Measurements from ENCODE around the gene CADPS2.
"Not testable (repeated sequence)": the region's sequence is repeated elsewhere in the genome, so short reads cannot be mapped to it uniquely, and the experiment has no call there.

Gene CADPS2

DNA sequence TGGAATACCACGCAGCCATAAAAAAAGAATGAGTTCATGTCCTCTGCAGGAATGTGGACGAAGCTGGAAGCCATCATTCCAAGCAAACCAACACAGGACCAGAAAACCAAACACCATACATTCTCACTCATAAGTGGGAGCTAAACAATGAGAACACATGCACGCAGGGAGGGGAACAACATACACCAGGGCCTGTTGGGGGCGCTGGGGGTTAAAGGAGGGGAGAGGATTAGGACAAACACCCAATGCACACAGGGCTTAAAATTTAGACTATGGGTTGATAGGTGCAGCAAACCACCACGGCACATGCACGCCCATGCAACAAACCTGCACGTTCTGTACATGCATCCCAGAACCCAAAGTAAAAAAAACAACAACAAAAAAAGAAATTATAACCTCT, 210.6 kb downstream of the CADPS2 start:
- DNase-seq: no peak

DNA sequence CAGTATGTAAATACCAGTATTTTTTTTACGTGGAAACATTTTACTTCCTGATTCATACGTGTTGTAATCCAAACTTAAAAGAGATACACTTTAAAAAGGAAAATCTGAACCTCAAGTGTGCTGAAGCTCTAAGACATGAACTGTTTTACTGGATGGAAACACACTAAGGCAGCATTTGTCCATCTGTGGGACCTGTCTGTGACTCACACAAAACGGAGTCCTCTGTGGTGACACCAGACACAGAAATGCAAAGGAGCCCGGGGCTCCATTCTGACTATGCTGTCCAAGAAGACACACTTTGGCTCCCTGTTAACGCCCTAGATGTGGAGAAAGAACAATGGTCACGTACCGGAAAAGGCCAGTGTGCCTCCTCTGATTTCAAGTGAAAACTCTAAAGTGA, 211.2 kb downstream of the CADPS2 start:
- DNase-seq: no peak

DNA sequence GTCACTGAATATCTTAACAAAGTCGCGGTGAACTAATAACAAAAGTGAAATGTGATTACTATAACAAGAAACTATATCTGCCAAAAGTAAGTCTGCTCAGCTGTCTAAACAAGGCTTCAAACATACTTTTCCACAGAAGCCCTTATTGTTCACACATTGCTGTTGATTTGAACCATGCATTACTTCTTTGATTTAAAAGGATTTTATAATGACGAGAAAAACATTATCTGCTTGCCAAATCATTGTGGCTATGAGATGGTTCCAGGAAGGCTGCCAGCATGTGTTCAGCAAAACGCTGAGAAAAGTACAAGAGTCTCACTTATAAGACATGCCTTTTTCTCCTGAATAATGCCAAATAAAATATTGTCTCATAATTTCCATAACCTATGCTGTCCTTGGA, 211.8 kb downstream of the CADPS2 start:
- DNase-seq: no peak

DNA sequence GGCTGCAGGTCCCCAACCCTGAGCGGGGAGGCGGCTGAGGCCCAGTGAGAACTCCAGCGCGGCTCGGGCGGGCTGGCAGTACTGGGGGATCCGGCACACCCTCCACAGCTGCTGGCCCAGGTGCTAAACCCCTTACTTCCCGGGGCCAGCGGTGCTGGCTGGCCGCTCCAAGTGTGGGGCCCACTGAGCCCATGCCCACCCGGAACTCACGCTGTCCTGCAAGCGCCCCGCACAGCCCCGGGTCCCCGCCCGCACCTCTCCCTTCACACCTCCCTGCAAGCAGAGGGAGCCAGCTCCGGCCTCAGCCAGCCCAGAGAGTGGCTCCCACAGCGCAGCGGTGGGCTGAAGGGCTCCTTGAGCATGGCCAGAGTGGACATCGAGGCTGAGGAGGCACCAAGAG, 212.3 kb downstream of the CADPS2 start:
- DNase-seq: no peak

DNA sequence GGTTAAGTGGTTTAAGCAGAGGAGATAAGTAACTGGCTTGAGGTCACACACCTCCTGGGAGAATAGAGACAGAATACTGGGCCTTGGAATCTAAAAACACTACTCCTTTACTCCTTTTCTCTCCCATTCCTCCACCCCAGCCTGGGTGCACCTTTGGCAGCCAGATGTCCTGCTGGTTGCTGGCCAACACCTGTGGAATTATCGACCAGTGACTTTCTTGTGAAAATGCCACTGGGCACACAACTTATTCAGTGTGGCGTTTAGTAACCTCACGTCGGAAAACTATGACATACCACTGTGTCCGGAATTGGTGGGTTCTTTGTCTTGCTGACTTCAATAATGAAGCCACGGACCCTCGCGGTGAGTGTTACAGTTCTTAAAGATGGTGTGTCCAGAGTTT, 213.7 kb downstream of the CADPS2 start:
- no peak for DNase-seq

DNA sequence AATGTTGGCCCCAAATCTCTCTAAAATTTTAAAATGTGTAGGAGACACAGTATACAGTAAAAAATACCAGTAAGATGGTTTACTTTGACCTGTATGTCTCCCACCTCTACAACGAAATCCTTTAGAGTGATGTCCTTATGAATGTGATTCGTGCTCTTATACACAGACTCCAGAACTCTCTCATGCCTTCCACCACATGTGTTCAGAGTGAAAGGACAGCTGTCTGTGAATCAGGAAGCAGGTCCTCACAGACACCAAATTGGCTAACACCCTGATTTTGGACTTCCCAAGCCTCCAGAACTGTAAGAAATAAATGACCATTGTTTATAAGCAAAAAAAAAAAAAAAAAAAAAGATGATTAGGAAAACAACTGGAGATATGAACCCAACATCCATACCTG, 222.5 kb downstream of the CADPS2 start:
- DNase-seq: no peak

DNA sequence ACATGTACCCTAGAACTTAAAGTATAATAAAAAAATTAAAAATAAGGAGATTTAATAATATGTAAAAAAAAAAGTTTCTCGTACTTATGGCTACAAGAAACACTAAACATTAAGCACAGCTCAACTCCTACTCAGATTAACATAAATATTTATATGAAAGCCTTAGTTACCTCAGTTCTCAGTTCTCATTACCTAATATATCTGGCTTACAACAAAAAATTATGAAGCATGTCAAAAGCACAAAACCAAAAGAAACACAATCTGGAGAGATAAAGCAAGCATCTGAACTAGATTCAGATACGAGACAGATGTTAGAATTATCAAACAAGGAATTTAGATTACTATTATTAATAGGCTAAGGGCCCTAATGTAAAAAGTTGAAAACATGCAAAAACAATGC, 227.4 kb downstream of the CADPS2 start:
- DNase-seq: no peak

DNA sequence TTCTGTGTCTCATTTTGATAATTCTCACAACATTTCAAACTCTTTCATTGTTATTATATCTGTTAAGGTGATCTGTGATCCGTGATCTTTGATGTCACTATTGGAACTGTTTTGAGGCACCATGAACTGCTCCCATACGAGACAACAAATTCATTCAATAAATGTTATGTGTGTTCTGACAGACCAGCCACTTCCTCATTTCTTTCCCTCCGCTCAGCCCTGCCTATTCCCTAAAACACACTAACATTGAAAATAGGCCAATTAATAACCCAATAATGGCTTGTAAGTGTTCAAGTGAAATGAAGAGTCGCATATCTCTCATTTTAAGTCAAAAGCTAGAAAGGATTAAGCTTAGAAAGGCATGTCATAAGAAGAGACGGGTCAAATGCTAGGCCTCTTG, 232.6 kb downstream of the CADPS2 start:
- DNase-seq: no peak

DNA sequence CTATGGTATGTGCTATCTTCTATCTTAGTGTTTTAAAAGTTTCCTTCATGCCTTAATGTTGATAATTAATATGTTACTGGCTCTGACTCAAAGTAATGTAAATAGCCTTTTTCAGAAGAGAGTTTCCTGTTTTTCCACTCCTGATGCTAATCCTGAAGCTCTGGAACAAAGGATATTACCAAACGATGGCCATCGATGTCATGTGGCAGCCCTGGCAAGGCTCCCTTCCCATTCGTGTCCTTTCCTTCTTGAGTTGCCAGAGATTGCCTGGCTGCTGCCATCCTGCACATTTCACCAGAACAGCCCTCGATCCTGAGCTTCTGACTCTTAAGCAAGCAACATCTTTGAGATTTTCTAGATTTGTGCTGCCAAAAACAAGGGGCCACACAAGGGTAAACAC, 233.4 kb downstream of the CADPS2 start:
- no peak for DNase-seq

DNA sequence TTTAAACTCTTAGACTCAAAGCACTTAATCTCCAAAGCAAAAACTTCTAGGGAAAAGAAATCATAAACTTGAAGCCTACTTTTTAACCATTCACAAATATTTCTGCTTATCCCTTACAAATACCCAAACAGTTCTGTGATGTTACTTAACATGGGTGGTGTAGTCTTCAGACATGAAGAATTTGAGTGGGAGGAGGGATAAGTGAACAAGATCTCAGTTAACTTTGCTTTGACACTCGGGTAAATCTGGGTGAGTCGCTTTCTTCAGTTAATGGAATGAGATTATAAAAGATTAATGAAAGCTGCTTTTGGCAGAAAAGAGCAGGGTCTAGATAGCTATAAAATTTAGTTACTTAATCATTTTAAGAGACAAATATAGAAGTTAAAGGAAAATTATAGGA, 234.8 kb downstream of the CADPS2 start:
- no peak for DNase-seq

DNA sequence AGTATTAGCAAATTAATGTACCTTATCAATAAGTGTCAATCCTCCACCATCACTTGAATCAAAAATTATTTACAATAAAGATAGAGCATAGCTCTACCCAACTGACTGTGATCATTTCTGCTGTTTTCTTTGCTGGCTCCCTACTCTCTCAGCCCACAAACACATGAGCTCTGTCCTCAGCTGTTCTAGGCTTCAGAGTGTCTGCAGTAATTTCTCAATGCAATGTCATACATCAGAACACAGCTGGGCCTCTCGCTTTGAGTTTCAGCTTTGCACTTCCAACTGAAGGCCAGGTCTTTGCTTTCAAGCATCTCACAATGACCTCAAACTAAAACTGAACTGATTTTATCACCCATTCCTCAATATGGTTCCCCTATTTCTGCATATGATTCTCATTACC, 243.0 kb downstream of the CADPS2 start:
- DNase-seq: no peak

DNA sequence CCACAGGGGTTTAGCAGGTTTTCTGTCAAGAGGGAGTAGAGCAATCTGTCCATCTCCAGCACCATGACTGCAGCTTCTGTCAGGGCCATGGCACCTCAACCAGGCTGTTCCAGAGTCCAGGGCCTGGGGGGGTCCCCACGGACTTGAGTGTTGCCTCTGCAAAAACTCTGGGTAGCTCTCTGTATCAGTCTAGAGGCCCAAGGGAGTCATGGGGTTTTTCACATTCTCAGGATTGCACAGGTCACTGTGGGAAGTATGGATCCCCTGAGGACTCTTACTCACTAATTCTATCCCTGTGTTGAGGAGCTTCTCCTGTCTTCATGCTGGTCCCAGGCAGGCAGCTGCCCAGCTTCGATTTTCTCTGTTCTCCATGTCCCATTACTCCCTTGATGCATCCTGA, 247.8 kb downstream of the CADPS2 start:
- no peak for DNase-seq

DNA sequence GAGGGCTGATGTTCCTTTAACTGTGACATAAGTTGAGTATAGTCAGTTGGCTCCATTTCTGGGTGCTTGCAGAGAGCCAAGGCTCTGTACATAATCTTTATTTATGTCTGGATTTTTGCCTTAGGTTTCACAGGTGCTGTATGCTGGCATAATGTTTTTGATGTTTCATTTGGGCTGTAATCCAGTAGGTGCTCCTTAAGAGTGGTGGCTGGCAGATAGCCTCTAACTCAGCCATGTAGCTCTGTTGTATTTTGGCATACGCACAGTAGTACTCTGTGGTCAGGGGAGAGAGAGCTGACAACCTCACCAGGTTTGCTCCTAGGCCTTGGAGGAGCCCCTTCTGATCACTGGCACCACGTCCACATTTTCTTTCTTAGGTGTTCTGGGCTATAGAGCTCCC, 248.5 kb downstream of the CADPS2 start:
- DNase-seq: no peak

DNA sequence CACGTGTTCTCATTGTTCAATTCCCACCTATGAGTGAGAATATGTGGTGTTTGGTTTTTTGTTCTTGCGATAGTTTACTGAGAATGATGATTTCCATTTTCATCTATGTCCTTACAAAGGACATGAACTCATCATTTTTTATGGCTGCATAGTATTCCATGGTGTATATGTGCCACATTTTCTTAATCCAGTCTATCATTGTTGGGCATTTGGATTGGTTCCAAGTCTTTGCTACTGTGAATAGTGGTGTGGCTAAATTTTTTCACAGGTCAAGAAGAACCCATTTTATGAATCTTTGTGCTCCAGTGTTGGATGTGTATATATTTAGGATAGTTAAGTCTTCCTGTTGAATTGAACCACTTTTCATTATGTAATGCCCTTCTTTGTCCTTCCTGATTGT, 250.8 kb downstream of the CADPS2 start:
- not testable (repeated sequence) for DNase-seq

DNA sequence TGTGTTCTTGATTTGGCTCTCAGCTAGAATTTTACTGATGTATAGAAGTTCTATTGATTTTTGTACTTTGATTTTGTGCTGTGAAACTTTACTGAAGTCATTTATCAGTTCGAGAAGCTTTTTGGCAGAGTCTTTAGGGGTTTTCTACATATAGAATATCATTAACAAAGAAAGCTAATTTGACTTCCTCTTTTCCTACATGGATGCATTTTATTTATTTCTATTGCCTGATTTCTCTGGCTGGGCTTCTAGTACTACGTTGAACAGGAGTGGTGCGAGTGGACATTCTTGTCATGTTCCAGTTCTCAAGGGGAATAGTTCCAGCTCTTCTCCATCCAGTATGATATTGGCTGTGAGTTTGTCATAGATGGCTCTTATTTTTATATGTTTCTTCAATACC, 252.8 kb downstream of the CADPS2 start:
- no peak for DNase-seq

DNA sequence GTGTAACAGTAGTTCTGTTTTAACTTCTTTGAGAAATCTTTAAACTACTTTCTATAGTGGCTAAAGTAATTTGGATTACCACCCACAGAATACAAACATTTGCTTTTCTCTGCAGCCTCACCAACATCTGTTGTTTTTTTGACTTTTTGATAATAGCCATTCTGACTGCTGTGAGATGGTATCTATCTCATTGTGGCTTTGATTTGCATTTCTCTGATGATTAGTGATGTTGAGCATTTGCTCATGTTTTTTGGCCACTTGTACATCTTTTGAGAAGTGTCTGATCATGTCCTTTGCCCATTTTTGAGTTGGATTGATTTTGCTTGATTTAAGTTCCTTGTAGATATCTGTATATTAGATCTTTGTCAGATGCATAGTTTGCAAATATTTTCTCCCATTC, 254.0 kb downstream of the CADPS2 start:
- no peak for DNase-seq

DNA sequence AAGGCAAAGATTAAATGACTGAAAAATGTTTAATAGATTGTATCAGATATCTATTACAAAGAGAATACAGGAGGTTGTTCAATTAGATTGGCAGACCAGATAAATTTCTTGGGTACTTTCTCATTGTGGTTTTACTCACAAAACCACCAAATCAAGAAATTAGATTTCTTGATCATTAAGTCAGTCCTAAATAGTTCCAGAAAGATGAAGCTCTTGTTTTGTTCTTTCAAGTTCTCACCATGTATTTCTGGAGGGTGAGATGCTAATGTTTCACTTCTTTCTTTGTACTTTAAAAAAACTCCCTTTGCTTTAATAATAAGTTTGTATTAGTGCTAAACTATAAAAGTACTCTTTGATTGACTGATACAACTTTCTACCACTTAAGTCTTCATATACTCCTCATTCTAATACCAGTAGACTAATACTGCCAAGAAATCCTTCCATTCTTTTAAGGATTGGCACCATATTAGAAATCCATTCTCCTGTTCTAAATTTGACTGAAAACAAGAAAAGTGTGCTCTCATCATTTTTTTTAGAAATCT, 256.8 kb downstream of the CADPS2 start:
- DNase-seq: no peak

DNA sequence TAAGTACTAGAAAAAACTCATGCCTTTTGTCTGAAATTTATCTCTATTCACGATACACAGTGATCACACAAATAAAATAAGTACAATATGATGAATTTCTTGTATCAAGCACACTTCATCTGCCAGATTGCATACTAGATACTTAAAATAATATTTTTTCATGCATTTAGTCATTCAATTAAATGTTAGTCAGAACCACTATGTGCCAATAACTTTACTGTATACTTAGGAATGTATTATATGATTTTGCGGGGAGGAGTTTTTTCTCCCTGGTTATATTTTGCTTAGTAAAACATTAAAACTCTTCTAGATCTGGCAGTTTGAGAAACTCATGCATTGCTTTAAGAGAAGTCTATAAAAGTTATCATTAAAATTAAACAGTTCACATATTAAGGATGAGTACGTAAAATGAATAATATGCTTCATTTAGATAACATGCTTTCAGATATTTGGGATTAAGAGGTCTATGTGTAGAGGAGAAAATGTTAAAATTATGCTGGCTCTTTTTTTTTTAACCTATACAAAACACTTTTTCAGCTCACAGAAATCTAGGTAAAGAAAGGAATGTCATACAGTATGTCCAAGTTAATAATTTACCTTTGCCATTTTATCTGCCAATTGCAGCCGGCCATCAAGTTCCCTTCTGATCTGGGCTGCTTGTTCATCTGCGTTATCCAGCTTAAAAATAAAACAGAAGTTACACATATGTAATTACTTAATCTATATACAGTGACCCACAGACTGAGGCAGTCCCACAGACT, 257.4 kb downstream of the CADPS2 start:
- DNase-seq: no peak

DNA sequence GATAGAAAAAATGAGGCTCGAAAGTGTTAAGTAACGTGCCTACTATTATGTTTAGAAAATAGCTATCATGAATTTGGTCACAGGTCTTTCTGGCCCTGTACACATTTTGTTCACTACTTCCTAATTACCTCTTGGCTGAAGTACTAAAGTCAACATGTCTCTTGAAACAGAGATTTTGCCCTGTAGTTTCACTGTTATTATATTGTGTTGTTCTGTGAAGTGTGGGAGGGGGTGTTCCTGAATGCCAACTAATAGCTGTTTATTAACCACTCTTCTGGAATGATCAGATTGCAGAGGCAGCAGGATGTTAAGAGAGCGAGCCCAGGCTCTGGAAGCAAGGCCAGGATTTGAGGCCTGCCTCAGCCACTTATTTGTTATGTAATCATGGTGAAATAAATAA, 259.5 kb downstream of the CADPS2 start:
- no peak for DNase-seq

DNA sequence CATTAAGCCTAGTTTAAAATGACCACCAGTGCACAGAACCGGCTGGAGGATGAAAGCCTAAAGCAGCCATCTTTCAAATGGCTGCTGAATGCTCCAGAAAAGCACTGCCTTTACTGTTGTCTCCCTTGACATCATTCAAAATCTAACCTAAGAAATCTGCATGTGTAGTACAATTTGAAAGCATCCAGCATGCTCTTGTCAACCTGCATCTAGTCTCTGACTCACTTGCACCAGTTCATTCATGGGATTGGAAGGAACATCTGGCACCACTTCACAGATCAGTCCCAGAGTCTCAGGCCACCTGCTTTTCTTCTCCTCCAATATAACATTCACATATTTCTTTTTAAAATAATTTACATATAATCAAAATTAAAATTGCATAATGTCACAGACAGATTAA, 263.6 kb downstream of the CADPS2 start:
- no peak for DNase-seq

DNA sequence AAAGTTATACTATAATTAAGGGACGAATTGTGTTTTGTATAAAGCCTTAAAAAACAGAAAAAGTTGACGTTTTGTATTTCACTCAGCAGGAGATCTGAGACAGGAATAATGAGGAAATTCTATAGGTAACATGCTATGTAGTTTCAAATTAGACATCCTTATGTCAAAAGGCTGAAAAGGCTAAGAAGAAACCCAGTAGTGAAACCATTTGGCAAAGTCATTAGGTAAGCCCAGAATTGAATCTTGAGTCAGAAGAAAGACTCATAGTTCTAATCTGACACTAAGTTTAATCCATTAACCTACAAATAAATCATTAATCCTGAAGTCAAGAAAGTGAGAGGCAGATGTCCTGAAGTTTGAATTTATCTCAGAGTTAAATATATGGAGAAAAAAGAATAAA, 266.6 kb downstream of the CADPS2 start:
- DNase-seq: no peak

DNA sequence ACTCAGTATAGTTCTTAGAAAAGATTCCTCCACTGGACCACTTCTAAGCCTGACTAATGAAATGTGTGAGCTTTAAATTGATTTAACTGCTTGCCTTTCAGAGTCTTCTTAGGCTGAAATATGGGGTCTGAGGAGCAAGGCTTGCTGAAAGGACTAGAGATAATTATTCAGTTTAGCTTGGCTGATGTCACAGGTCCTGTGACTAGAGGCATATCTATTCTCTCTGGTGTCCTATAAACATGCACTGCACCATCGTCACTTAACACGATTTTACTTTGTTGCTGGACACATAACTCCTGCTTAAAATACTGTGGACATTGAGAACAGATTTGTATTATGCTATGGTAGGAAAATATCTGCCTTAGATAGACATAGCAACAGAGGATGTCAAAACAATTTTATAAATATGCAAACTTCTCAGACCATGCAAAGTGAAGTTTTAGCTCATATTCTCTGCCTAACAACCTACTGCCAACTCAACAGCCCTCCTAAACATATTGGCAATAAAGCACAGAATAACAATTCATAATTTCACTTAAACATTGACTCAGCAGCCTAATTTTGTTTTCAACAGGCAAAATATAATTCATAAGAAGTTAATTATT, 267.6 kb downstream of the CADPS2 start:
- no peak for DNase-seq

DNA sequence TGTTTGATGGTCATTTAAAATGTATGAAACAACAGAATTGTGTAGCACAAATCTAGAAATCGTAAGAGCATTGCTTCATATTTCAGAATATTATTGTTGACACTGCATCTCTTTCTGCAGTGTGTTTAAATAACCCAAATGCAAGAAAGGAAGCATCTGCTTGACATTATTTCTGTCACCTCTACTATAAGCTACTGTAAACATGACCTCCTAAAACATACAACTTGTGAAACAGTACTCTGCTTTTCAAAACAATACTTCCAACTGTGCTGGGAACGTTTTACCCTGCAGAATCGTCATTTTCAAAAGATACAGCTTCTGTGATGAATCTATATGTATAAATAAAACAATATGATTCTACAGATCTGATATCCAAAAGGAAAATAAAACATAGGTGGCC, 269.3 kb downstream of the CADPS2 start:
- DNase-seq: no peak

All from amygdala (tissue), 56 donors.